ENCODE data around the gene TM9SF3.
A peak's percentile ranks its signal among the peaks of the same experiment; 100 is the strongest.
"Not testable (repeated sequence)": the region's sequence is repeated elsewhere in the genome, so short reads cannot be mapped to it uniquely, and the experiment has no call there.

TM9SF3 gene

DNA sequence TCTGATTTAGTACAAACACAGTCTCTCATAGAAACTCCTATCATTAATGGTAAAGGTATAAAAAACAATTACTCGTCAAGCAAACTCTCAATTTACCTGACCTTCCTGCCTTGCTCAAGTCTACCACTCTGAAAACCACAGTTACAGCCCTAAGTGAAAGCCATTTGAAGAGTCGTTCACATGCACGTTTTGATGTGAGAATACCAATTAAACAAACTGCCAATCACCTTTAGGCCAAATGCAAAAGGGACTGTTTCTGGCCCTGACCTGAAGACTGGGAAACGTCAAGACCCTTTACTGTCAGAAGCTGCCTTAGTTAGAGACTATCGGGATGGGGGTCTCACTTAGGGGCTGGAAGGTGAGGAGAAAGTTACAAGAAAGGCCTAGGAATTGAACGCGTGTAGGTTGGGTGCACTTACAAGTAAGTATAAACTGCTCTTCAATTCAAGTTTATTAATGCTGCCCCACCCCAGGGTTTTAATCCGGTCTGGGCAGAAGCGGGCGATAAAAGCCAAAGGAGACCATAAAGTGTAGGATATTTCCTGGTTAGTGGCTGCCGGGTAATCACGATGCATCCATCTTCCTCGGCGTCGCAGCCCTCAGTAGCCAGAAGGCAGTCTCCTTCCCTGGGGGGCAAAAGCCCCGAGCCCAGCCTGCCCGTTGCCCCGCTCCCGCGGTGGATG is 935 bp downstream of the TM9SF3 start:
- Histone ChIP-seq H3K36me3 (ENCODE audit: control insufficient read depth in 5 of 5, insufficient read depth in 5 of 5, low read length in 5 of 5) (no peaks in the 10 kb centered on the region), H3K4me1 (ENCODE audit: control insufficient read depth in 5 of 5, insufficient read depth in 5 of 5, low read length in 5 of 5) (peaks cover 3 to 53% (median 47%) of the 10 kb centered on the region in 5 donors), H3K4me3 (ENCODE audit: low read depth in 1 of 5, low read length in 5 of 5) (peak overlapping the region; percentile 82 to 94 (median 86)), H3K27me3 (ENCODE audit: control insufficient read depth in 5 of 5, insufficient read depth in 4 of 5, low read length in 5 of 5) (no peaks in the 10 kb centered on the region), H3K9me3 (ENCODE audit: control insufficient read depth in 5 of 5, low read length in 5 of 5) (no peaks in the 10 kb centered on the region), H3K9ac (ENCODE audit: low read length in 5 of 5) (peak overlapping the region; percentile 88 to 99 (median 97)), H3K27ac (ENCODE audit: low read depth, low read length) (peak overlapping the region; percentile 97)

DNA sequence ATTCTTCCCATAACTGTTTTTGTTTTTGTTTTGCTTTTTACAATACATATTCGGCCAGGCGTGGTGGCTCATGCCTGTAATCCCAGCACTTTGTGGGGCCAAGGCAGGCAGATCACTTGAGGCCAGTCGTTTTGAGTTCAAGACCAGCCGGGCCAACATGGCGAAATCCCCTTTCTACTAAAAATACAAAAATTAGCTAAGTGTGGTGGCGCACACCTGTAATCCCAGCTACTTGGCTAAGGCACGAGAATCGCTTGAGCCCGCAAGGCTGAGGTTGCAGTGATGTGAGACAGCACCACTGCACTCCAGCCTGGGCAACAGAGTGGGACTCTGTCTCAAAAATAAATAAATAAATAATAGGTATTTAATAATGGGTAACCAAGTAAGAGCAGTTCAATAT is 2.3 kb downstream of the TM9SF3 start:
- H3K4me1 ChIP-seq (ENCODE audit: control insufficient read depth in 5 of 5, insufficient read depth in 5 of 5, low read length in 5 of 5): peaks cover 3 to 56% (median 52%) of the 10 kb centered on the region in 5 donors
- H3K9me3 ChIP-seq (ENCODE audit: control insufficient read depth in 5 of 5, low read length in 5 of 5): no peaks in the 10 kb centered on the region
- no peak overlapping the region for H3K4me3 ChIP-seq (ENCODE audit: low read depth in 1 of 5, low read length in 5 of 5)
- H3K9ac ChIP-seq (ENCODE audit: low read length in 5 of 5): no peak overlapping the region
- no peaks in the 10 kb centered on the region for H3K27me3 ChIP-seq (ENCODE audit: control insufficient read depth in 5 of 5, insufficient read depth in 4 of 5, low read length in 5 of 5)
- H3K36me3 ChIP-seq (ENCODE audit: control insufficient read depth in 5 of 5, insufficient read depth in 5 of 5, low read length in 5 of 5): no peaks in the 10 kb centered on the region
- no peak overlapping the region for H3K27ac ChIP-seq (ENCODE audit: low read depth, low read length)

DNA sequence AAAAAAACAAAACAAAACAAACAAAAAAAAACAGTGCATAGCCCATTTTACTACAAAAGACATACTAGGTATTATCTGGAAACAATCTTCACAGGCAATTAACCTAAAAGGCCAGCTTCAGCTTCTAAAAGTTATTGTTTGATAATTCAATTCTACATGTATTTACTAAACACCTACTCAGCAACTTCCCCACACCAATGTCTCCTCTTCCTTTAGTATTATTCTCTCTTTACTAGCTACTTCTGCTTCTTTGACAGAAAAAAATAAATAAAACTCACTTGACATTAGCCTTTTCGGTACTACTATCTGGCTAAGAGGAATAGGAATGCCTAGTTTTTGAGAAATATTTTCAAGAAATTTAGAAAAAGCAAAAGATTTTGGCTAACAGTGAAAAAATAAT is 2.8 kb downstream of the TM9SF3 start:
- H3K27me3 ChIP-seq (ENCODE audit: control insufficient read depth in 5 of 5, insufficient read depth in 4 of 5, low read length in 5 of 5): no peaks in the 10 kb centered on the region
- H3K4me3 ChIP-seq (ENCODE audit: low read depth in 1 of 5, low read length in 5 of 5): no peak overlapping the region
- no peaks in the 10 kb centered on the region for H3K9me3 ChIP-seq (ENCODE audit: control insufficient read depth in 5 of 5, low read length in 5 of 5)
- H3K4me1 ChIP-seq (ENCODE audit: control insufficient read depth in 5 of 5, insufficient read depth in 5 of 5, low read length in 5 of 5): peaks cover 3 to 59% (median 53%) of the 10 kb centered on the region in 5 donors
- no peak overlapping the region for H3K27ac ChIP-seq (ENCODE audit: low read depth, low read length)
- H3K9ac ChIP-seq (ENCODE audit: low read length in 5 of 5): no peak overlapping the region
- H3K36me3 ChIP-seq (ENCODE audit: control insufficient read depth in 5 of 5, insufficient read depth in 5 of 5, low read length in 5 of 5): no peaks in the 10 kb centered on the region

DNA sequence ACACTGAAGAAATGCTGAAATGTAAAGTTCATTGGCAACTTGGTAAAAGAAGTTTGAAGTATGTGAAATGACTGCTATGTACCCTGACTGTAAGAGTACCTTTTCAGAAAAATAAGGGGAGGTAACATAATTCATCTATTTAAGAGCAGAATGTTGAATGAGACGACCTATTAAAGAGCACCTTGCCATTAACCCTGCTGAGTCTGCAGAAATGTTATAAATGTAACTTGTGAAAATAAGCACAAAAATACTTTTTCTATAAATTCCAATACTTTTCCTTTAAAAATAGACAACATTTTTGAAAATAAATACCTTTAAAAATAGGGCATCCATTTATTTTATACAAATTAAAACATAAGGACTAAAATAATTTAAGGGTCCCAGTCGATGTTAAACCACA is 7.7 kb downstream of the TM9SF3 start:
- Histone ChIP-seq H3K27me3 (ENCODE audit: control insufficient read depth in 5 of 5, insufficient read depth in 4 of 5, low read length in 5 of 5) (no peaks in the 10 kb centered on the region), H3K9ac (ENCODE audit: low read length in 5 of 5) (no peak overlapping the region), H3K9me3 (ENCODE audit: control insufficient read depth in 5 of 5, low read length in 5 of 5) (no peaks in the 10 kb centered on the region), H3K4me3 (ENCODE audit: low read depth in 1 of 5, low read length in 5 of 5) (no peak overlapping the region), H3K4me1 (ENCODE audit: control insufficient read depth in 5 of 5, insufficient read depth in 5 of 5, low read length in 5 of 5) (peaks cover 0 to 32% (median 22%) of the 10 kb centered on the region in 5 donors), H3K36me3 (ENCODE audit: control insufficient read depth in 5 of 5, insufficient read depth in 5 of 5, low read length in 5 of 5) (peaks cover 0 to 6% (median 2%) of the 10 kb centered on the region in 5 donors), H3K27ac (ENCODE audit: low read depth, low read length) (no peak overlapping the region)

DNA sequence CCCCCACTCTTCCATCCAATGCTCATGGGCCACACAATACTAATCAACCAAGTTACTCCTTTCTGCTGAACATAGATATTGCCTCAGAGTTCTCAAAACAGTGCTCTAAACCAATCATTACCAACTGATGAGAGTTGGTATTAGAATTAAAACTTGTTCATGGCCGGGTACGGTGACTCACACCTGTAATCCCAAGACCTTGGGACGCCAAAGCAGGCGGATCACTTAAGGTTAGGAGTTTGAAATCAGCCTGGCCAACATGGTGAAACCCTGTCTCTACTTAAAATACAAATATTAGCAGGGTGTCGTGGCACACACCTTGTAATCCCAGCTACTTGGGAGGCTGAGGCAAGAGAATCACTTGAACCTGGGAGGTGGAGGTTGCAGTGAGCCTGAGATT is 8.2 kb downstream of the TM9SF3 start:
- no peak overlapping the region for H3K27ac ChIP-seq (ENCODE audit: low read depth, low read length)

DNA sequence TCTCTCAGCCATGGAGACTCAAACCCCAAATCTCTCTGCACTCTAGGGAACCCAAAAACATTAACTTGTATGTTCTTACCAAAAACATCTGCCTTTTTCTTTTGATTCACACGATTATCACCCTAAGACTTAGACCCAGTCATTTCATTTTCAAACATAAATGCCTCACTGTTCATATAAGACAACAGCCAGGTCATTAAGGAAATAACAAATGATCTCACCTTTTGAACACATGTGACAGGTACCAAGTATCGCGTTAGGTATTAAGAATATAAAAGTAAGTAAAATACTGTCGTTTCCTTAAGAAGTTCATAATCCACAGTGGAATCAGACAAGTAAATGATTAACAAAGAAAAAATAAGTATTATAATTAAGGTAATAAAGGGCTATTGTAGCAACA is 8.8 kb downstream of the TM9SF3 start:
- Histone ChIP-seq H3K9ac (ENCODE audit: low read length in 5 of 5) (no peak overlapping the region), H3K27ac (ENCODE audit: low read depth, low read length) (no peak overlapping the region), H3K36me3 (ENCODE audit: control insufficient read depth in 5 of 5, insufficient read depth in 5 of 5, low read length in 5 of 5) (peaks cover 0 to 6% (median 2%) of the 10 kb centered on the region in 5 donors), H3K9me3 (ENCODE audit: control insufficient read depth in 5 of 5, low read length in 5 of 5) (no peaks in the 10 kb centered on the region), H3K27me3 (ENCODE audit: control insufficient read depth in 5 of 5, insufficient read depth in 4 of 5, low read length in 5 of 5) (no peaks in the 10 kb centered on the region), H3K4me1 (ENCODE audit: control insufficient read depth in 5 of 5, insufficient read depth in 5 of 5, low read length in 5 of 5) (peaks cover 0 to 23% (median 11%) of the 10 kb centered on the region in 5 donors), H3K4me3 (ENCODE audit: low read depth in 1 of 5, low read length in 5 of 5) (no peak overlapping the region)

More for the DNA sequence above, 8.2 kb downstream of the TM9SF3 start:
- peaks cover 0 to 29% (median 17%) of the 10 kb centered on the region in 5 donors for H3K4me1 ChIP-seq (ENCODE audit: control insufficient read depth in 5 of 5, insufficient read depth in 5 of 5, low read length in 5 of 5)
- H3K9me3 ChIP-seq (ENCODE audit: control insufficient read depth in 5 of 5, low read length in 5 of 5): no peaks in the 10 kb centered on the region
- peaks cover 0 to 6% (median 2%) of the 10 kb centered on the region in 5 donors for H3K36me3 ChIP-seq (ENCODE audit: control insufficient read depth in 5 of 5, insufficient read depth in 5 of 5, low read length in 5 of 5)
- no peak overlapping the region for H3K4me3 ChIP-seq (ENCODE audit: low read depth in 1 of 5, low read length in 5 of 5)
- H3K9ac ChIP-seq (ENCODE audit: low read length in 5 of 5): no peak overlapping the region
- H3K27me3 ChIP-seq (ENCODE audit: control insufficient read depth in 5 of 5, insufficient read depth in 4 of 5, low read length in 5 of 5): no peaks in the 10 kb centered on the region

DNA sequence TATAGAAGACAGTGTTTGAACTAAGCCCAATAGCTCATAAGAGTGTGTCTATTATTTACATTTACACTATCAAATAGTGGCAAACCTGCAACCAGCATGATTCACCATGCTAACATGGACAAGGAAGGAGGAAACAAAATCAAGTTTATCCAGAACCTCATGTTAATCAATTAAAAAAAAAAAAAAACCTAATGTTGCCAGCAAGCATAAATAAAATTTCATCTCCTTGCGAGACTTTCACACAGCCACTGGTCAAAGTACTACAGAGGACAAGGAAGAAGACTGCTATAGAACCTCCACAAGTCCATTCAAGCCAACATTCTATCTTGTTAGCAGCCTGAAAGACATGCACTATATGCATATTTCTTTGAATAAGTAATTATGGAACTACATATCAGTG is 9.7 kb downstream of the TM9SF3 start:
- Histone ChIP-seq H3K9me3 (ENCODE audit: control insufficient read depth in 5 of 5, low read length in 5 of 5) (no peaks in the 10 kb centered on the region), H3K9ac (ENCODE audit: low read length in 5 of 5) (no peak overlapping the region), H3K27ac (ENCODE audit: low read depth, low read length) (no peak overlapping the region), H3K36me3 (ENCODE audit: control insufficient read depth in 5 of 5, insufficient read depth in 5 of 5, low read length in 5 of 5) (peaks cover 0 to 6% (median 2%) of the 10 kb centered on the region in 5 donors), H3K4me1 (ENCODE audit: control insufficient read depth in 5 of 5, insufficient read depth in 5 of 5, low read length in 5 of 5) (peaks cover 0 to 19% (median 8%) of the 10 kb centered on the region in 5 donors), H3K27me3 (ENCODE audit: control insufficient read depth in 5 of 5, insufficient read depth in 4 of 5, low read length in 5 of 5) (no peaks in the 10 kb centered on the region), H3K4me3 (ENCODE audit: low read depth in 1 of 5, low read length in 5 of 5) (no peak overlapping the region)

DNA sequence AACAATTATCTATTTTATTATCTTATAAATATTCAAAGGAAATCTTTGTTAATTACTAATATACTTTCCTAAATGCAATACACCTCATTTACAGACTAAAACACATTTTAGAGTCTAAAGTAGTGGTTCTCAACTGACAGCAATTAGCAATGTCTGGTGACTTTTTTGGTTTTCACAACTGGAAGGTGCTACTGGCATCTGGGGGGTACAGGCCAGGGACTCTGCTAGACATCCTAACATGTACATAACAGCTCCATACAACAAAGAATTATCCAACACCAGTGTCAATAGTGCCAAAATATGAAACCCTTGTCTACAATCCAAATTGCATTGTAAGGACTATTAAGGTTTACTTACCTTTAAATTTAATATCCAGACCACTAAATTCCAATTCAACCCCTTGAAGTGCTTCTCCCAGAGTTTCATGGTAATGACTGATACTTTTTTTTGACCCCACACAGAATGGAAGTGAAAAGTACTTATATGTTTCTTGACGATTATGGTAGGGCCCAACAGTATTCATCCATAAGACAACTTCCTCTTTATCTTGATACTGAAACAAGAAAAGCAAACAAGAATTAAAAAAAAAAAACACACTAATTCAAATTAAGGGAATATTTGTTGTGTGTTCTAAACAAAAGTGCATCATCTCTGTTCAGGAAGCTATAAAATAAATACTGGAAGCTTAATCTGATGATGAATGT is 10.4 kb downstream of the TM9SF3 start:
- Histone ChIP-seq H3K9me3 (ENCODE audit: control insufficient read depth in 5 of 5, low read length in 5 of 5) (no peaks in the 10 kb centered on the region), H3K27me3 (ENCODE audit: control insufficient read depth in 5 of 5, insufficient read depth in 4 of 5, low read length in 5 of 5) (no peaks in the 10 kb centered on the region), H3K4me3 (ENCODE audit: low read depth in 1 of 5, low read length in 5 of 5) (no peak overlapping the region), H3K4me1 (ENCODE audit: control insufficient read depth in 5 of 5, insufficient read depth in 5 of 5, low read length in 5 of 5) (peaks cover 0 to 15% (median 6%) of the 10 kb centered on the region in 5 donors), H3K36me3 (ENCODE audit: control insufficient read depth in 5 of 5, insufficient read depth in 5 of 5, low read length in 5 of 5) (peaks cover 0 to 6% (median 2%) of the 10 kb centered on the region in 5 donors), H3K9ac (ENCODE audit: low read length in 5 of 5) (no peak overlapping the region), H3K27ac (ENCODE audit: low read depth, low read length) (no peak overlapping the region)

DNA sequence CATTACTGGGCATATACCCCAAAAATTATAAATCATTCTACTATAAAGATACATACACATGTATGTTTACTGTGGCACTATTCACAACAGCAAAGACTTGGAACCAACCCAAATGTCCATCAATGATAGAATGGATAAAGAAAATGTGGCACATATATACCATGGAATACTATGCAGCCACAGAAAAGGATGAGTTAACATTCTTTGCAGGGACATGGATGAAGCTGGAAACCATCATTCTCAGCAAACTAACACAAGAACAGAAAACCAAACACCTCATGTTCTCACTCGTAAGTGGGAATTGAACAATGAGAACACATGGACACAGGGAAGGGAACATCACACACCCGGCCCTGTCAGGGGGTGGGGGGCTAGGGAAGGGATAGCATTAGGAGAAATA is 12.2 kb downstream of the TM9SF3 start:
- H3K4me1 ChIP-seq (ENCODE audit: control insufficient read depth in 5 of 5, insufficient read depth in 5 of 5, low read length in 5 of 5); H3K9ac ChIP-seq (ENCODE audit: low read length in 5 of 5); H3K27ac ChIP-seq (ENCODE audit: low read depth, low read length); H3K9me3 ChIP-seq (ENCODE audit: control insufficient read depth in 5 of 5, low read length in 5 of 5); H3K4me3 ChIP-seq (ENCODE audit: low read depth in 1 of 5, low read length in 5 of 5); H3K36me3 ChIP-seq (ENCODE audit: control insufficient read depth in 5 of 5, insufficient read depth in 5 of 5, low read length in 5 of 5); H3K27me3 ChIP-seq (ENCODE audit: control insufficient read depth in 5 of 5, insufficient read depth in 4 of 5, low read length in 5 of 5): not testable (repeated sequence)

DNA sequence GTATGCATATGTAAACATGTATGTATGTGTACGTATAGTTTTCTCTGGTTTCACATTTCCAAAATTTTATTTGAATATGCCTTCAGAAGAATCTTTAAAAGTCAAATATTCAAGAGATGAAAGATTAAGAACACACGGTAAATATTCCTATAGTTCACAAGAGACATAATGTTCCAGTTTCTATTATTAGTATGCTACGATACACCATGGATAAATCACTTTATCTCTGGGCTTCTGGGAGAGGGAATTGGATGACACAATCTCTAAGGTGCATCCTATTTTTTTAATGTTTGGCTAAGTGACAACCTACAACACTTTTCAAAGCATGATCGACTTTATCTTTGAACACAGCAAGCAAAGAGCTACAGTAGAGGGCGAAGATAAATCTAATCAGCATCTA is 13.8 kb downstream of the TM9SF3 start:
- Histone ChIP-seq H3K4me1 (ENCODE audit: control insufficient read depth in 5 of 5, insufficient read depth in 5 of 5, low read length in 5 of 5) (peaks cover 0 to 5% (median 0%) of the 10 kb centered on the region in 5 donors), H3K27me3 (ENCODE audit: control insufficient read depth in 5 of 5, insufficient read depth in 4 of 5, low read length in 5 of 5) (no peaks in the 10 kb centered on the region), H3K36me3 (ENCODE audit: control insufficient read depth in 5 of 5, insufficient read depth in 5 of 5, low read length in 5 of 5) (peaks cover 0 to 9% (median 2%) of the 10 kb centered on the region in 5 donors), H3K4me3 (ENCODE audit: low read depth in 1 of 5, low read length in 5 of 5) (no peak overlapping the region), H3K9ac (ENCODE audit: low read length in 5 of 5) (no peak overlapping the region), H3K27ac (ENCODE audit: low read depth, low read length) (no peak overlapping the region), H3K9me3 (ENCODE audit: control insufficient read depth in 5 of 5, low read length in 5 of 5) (no peaks in the 10 kb centered on the region)

All from subcutaneous abdominal adipose tissue (tissue), 5 donors.